ENCODE results near the gene DGKD. TPM values are rescaled to one million over a fixed set of nuclear protein-coding genes. Genes with fewer than 3 reads are reported as not detected.

The DGKD gene
- total and polyA plus RNA-seq, 9 of the 15 experiments (the other 6 are each of a cell fraction or from before 2014, with no cell fraction given): 0.52 to 29.5 (median 10.6) TPM

DNA sequence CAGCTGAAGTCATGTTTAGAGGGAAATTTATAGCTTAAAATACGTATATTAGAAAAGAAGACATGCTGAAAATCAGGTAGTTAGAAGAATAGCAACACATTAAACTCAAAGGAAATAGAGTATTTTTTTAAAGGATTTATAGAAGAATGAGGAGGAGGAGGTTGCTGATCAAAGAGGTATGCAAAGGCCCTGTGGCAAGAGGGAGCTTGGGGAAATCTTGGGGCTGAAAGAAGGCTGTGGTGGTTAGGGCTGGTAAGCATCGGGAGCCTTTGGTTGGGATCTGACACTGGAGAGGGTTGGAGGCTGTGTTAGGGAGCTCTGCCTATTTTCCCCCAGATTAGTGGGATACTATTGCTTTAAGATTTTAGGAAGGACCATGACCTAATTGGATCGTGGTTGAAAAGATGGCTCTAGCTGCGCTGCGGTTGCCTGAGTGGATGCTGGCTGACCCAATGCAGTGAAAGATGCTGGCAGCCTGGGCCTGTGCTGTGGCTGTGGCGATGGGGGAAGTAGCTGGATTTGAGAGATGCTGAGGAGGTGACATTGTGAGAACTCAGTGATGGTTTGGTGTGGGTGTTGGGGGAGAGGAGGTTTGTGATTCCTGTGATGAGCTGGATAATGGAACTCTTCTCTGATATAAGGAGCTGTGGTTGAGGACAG lies 11.7 kb downstream of the DGKD start:
- Histone ChIP-seq H3K9me3 (replicated peaks; ENCODE audit: control insufficient read depth, insufficient read depth, low read depth, low read length) (no peaks in the 10 kb centered on the region), H3K27ac (ENCODE audit: extremely low read depth, low read depth, low read length) (no peak overlapping the region), H2AFZ (ENCODE audit: low read depth, low read length) (no peak overlapping the region), H3K9me1 (ENCODE audit: control insufficient read depth, insufficient read depth, low read length) (no peaks in the 10 kb centered on the region), H3K79me2 (ENCODE audit: control insufficient read depth, insufficient read depth, low read length) (peaks cover 20% of the 10 kb centered on the region), H3K9ac (ENCODE audit: insufficient read depth in 1 of 2, low read depth in 2 of 2, low read length in 2 of 2) (no peak overlapping the region), H3K4me2 (ENCODE audit: insufficient read depth, low read length) (no peak overlapping the region), H3K36me3 (ENCODE audit: control insufficient read depth, insufficient read depth, low read length) (0 out of 3 replicates have a peak, but pooled peaks cover 4% of the 10 kb centered on the region), H4K20me1 (replicated peaks; ENCODE audit: control insufficient read depth, insufficient read depth, low read length) (no peaks in the 10 kb centered on the region; the same call in 1 of the 2 replicates), H3K27me3 (ENCODE audit: control insufficient read depth in 2 of 2, insufficient read depth in 2 of 2, low read length in 2 of 2) (no peaks in the 10 kb centered on the region), H3K4me3 (no peak overlapping the region), H3K4me1 (replicated peaks in 1 of 2; ENCODE audit: control insufficient read depth in 2 of 2, insufficient read depth in 2 of 2, low read length in 2 of 2) (peaks cover 5 to 9% of the 10 kb centered on the region in 2 experiments; a peak in 4 of 5 replicates)
- intact Hi-C loops (cut with micrococcal nuclease) (no loop called here), in situ Hi-C loops (cut with MboI) (no loop called here)
- FAIRE-seq: no peak
- BruUV-seq (replicated peaks): no TSS peak
- ATAC-seq: no peak
- 0 out of 2 replicates have a peak, but pooled peaks have one; percentile 29 for TF ChIP-seq CTBP1 (IDR thresholded peaks at IDR 0.05; ENCODE audit: borderline replicate concordance)
- TF ChIP-seq RBM25 (IDR thresholded peaks at IDR 0.05; ENCODE audit: low read depth, low read length, severe bottlenecking): peak; percentile 33
- no peak for TF ChIP-seq SIX5 (IDR thresholded peaks at IDR 0.05; ENCODE audit: borderline replicate concordance in 1 of 2, insufficient read depth in 1 of 2, low read depth in 1 of 2, low read length in 2 of 2)
- CTCF ChIA-PET (ENCODE audit: low intra/inter-chr PET ratio): no interaction called here
- no peak for DNase-seq (ENCODE audit: extremely low read depth in 1 of 4, low spot score in 3 of 4)
- WGBS (ENCODE audit: insufficient coverage, low coverage, missing lambda C conversion rate): 85% methylated on average over 3 of the region's 6 CpGs
- POLR2A ChIA-PET: interaction anchor here (0.6 to 2.1 kb wide), 3 partner anchors 9 to 71 kb away, joined by 3 to 10 read pairs (median 3); no protein-coding TSS in a partner anchor

GRCh38 chr2:233367586-233367985 lies 13.3 kb downstream of the DGKD start:
- H3K9me3 ChIP-seq (replicated peaks; ENCODE audit: control insufficient read depth, insufficient read depth, low read depth, low read length): no peaks in the 10 kb centered on the region
- in situ Hi-C loops (cut with MboI): no loop called here
- TF ChIP-seq ASH1L (IDR thresholded peaks at IDR 0.05; ENCODE audit: borderline replicate concordance, low read depth, partially characterized antibody) (no peak), NFE2 (IDR thresholded peaks at IDR 0.05; ENCODE audit: low read depth) (peak; percentile 62), ZNF274 (IDR thresholded peaks at IDR 0.05; ENCODE audit: borderline replicate concordance, low read depth, low read length) (no peak), ZNF384 (IDR thresholded peaks at IDR 0.05; ENCODE audit: low read depth, low read length) (peak; percentile 70; the same call in 1 of the 2 replicates), C11orf30 (IDR thresholded peaks at IDR 0.05; ENCODE audit: low read depth) (peak; percentile 17; the same call in 1 of the 2 replicates)
- 0 out of 3 replicates have a peak, but pooled peaks cover 6% of the 10 kb centered on the region for H3K79me2 ChIP-seq (ENCODE audit: control insufficient read depth, insufficient read depth, low read length)
- no peak overlapping the region for H3K9ac ChIP-seq (ENCODE audit: insufficient read depth in 1 of 2, low read depth in 2 of 2, low read length in 2 of 2)
- no peak overlapping the region for H2AFZ ChIP-seq (ENCODE audit: low read depth, low read length)
- intact Hi-C loops (cut with micrococcal nuclease): no loop called here
- no peaks in the 10 kb centered on the region for H3K9me1 ChIP-seq (ENCODE audit: control insufficient read depth, insufficient read depth, low read length)
- no peak overlapping the region for H3K27ac ChIP-seq (ENCODE audit: extremely low read depth, low read depth, low read length)
- ATAC-seq (no peak), FAIRE-seq (no peak), DNase-seq (ENCODE audit: extremely low read depth in 1 of 4, low spot score in 3 of 4) (no peak)
- H4K20me1 ChIP-seq (replicated peaks; ENCODE audit: control insufficient read depth, insufficient read depth, low read length): no peaks in the 10 kb centered on the region; the same call in 1 of the 2 replicates
- H3K4me3 ChIP-seq: no peak overlapping the region
- POLR2A ChIA-PET: no interaction called here
- CTCF ChIA-PET (ENCODE audit: low intra/inter-chr PET ratio): no interaction called here
- no peaks in the 10 kb centered on the region for H3K27me3 ChIP-seq (ENCODE audit: control insufficient read depth in 2 of 2, insufficient read depth in 2 of 2, low read length in 2 of 2)
- no peak overlapping the region for H3K4me2 ChIP-seq (ENCODE audit: insufficient read depth, low read length)
- H3K4me1 ChIP-seq (replicated peaks in 1 of 2; ENCODE audit: control insufficient read depth in 2 of 2, insufficient read depth in 2 of 2, low read length in 2 of 2): peaks cover 0 to 4% of the 10 kb centered on the region in 2 experiments; a peak in 2 of 5 replicates
- peaks cover 10% of the 10 kb centered on the region; the same call in 1 of the 3 replicates for H3K36me3 ChIP-seq (ENCODE audit: control insufficient read depth, insufficient read depth, low read length)
- 9% methylated on average over 2 of the region's 3 CpGs for WGBS (ENCODE audit: insufficient coverage, low coverage, missing lambda C conversion rate)
- no TSS peak for BruUV-seq (replicated peaks)
